ENCODE measurements around the gene FAM193A. TPM values are rescaled to one million over a fixed set of nuclear protein-coding genes. Genes with fewer than 3 reads are reported as not detected.
"Not testable (repeated sequence)": the region's sequence is repeated elsewhere in the genome, so short reads cannot be mapped to it uniquely, and the experiment has no call there.

Gene FAM193A
- polyA plus RNA-seq, 1 of the 3 experiments (the other 2 are of a cell fraction) = 9.2 TPM

DNA sequence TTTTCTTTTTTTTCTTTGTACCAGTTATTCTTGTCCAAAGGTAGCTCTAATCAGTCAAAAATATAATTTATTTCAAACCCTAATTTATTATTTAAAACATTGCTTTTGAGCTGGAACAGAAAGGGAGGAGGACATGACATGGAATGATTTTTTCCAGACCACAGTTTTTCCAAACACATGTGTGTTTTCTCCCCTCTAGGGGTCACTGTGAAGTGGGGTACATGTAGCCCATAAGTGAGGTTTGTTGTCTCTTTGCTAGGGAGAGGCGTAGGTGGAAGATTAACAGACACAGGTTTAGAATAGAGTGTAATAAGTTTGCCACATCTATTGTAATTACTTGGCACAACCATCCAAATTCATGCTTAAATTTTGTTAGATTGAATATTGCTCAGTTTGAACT, 136.7 kb downstream of the FAM193A start:
- no peak for TF ChIP-seq EP300 (IDR thresholded peaks at IDR 0.05; ENCODE audit: borderline replicate concordance in 1 of 2, low read depth in 1 of 2, low read length in 1 of 2)
- TF ChIP-seq SMC3 (IDR thresholded peaks at IDR 0.05; ENCODE audit: low read depth, low read length) = peak; percentile 10; the same call in 1 of the 2 replicates
- TF ChIP-seq RAD21 (IDR thresholded peaks at IDR 0.05; ENCODE audit: low read length) = peak; percentile 46
- TF ChIP-seq, protein P1, sequence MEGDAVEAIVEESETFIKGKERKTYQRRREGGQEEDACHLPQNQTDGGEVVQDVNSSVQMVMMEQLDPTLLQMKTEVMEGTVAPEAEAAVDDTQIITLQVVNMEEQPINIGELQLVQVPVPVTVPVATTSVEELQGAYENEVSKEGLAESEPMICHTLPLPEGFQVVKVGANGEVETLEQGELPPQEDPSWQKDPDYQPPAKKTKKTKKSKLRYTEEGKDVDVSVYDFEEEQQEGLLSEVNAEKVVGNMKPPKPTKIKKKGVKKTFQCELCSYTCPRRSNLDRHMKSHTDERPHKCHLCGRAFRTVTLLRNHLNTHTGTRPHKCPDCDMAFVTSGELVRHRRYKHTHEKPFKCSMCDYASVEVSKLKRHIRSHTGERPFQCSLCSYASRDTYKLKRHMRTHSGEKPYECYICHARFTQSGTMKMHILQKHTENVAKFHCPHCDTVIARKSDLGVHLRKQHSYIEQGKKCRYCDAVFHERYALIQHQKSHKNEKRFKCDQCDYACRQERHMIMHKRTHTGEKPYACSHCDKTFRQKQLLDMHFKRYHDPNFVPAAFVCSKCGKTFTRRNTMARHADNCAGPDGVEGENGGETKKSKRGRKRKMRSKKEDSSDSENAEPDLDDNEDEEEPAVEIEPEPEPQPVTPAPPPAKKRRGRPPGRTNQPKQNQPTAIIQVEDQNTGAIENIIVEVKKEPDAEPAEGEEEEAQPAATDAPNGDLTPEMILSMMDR (IDR thresholded peaks at IDR 0.05) = peak; percentile 53
- TF ChIP-seq, protein P2, sequence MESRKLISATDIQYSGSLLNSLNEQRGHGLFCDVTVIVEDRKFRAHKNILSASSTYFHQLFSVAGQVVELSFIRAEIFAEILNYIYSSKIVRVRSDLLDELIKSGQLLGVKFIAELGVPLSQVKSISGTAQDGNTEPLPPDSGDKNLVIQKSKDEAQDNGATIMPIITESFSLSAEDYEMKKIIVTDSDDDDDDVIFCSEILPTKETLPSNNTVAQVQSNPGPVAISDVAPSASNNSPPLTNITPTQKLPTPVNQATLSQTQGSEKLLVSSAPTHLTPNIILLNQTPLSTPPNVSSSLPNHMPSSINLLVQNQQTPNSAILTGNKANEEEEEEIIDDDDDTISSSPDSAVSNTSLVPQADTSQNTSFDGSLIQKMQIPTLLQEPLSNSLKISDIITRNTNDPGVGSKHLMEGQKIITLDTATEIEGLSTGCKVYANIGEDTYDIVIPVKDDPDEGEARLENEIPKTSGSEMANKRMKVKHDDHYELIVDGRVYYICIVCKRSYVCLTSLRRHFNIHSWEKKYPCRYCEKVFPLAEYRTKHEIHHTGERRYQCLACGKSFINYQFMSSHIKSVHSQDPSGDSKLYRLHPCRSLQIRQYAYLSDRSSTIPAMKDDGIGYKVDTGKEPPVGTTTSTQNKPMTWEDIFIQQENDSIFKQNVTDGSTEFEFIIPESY (IDR thresholded peaks at IDR 0.05; ENCODE audit: borderline replicate concordance, low read depth) = no peak
- H2AFZ ChIP-seq (ENCODE audit: low read depth) = no peak overlapping the region
- no peak overlapping the region for H3K27ac ChIP-seq (ENCODE audit: low read depth in 2 of 2, low read length in 1 of 2)
- H3K79me2 ChIP-seq (ENCODE audit: insufficient read depth) = peaks cover 45% of the 10 kb centered on the region
- H3K4me1 ChIP-seq (ENCODE audit: control insufficient read depth in 1 of 2, insufficient read depth in 2 of 2, low read depth in 1 of 2, low read length in 1 of 2) = no peaks in the 10 kb centered on the region; a peak in 1 of 4 replicates
- DNase-seq = no peak
- H3K36me3 ChIP-seq (replicated peaks in 1 of 2; ENCODE audit: control insufficient read depth in 1 of 2, insufficient read depth in 2 of 2, low read length in 1 of 2) = peaks cover 46 to 60% of the 10 kb centered on the region in 2 experiments
- no peak overlapping the region for H3K4me2 ChIP-seq
- H3F3A ChIP-seq (replicated peaks; ENCODE audit: insufficient read depth) = peaks cover 4% of the 10 kb centered on the region
- H3K9me2 ChIP-seq = no peaks in the 10 kb centered on the region
- 100% methylated on average over 1 of the region's 1 CpG for WGBS (ENCODE audit: low lambda C conversion rate)
- no peaks in the 10 kb centered on the region for H4K20me1 ChIP-seq (ENCODE audit: insufficient read depth)
- POLR2A ChIA-PET = interaction anchor here (1.0 kb wide), 1 partner anchor 13 kb away, joined by 3 read pairs; no protein-coding TSS in a partner anchor
- H3K9ac ChIP-seq = no peak overlapping the region
- CTCF ChIA-PET = interaction anchor here (0.8 to 1.5 kb wide), 7 partner anchors 10 to 93 kb away, joined by 3 to 7 read pairs (median 3); no protein-coding TSS in a partner anchor
- no peaks in the 10 kb centered on the region for H3K27me3 ChIP-seq (ENCODE audit: insufficient read depth)
- no peaks in the 10 kb centered on the region for H3K9me3 ChIP-seq
- no peak overlapping the region for H3K4me3 ChIP-seq (ENCODE audit: low read depth in 2 of 2, low read length in 1 of 2)

DNA sequence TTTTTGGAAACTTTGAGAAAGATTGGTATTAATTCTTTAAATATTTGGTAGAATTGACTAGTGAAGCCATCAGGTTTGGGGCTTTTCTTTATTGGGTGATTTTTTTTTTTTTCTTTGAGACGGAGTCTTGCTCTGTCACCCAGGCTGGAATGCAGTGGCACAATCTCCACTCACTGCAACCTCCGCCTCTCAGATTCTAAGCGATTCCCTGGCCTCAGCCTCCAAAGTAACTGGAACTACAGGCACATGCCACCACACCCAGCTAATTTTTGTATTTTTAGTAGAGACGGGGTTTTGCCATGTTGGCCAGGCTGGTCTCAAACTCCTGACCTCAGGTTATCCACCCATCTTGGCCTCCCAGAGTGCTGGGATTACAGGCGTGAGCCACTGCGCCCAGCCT, 143.3 kb downstream of the FAM193A start:
- H3K9me3 ChIP-seq; DNase-seq; H3K27ac ChIP-seq (ENCODE audit: low read depth in 2 of 2, low read length in 1 of 2); H4K20me1 ChIP-seq (ENCODE audit: insufficient read depth); H3K9me2 ChIP-seq; H2AFZ ChIP-seq (ENCODE audit: low read depth); CTCF ChIA-PET; H3K4me2 ChIP-seq; H3F3A ChIP-seq (replicated peaks; ENCODE audit: insufficient read depth); POLR2A ChIA-PET; H3K4me1 ChIP-seq (ENCODE audit: control insufficient read depth in 1 of 2, insufficient read depth in 2 of 2, low read depth in 1 of 2, low read length in 1 of 2); H3K4me3 ChIP-seq (ENCODE audit: low read depth in 2 of 2, low read length in 1 of 2); H3K9ac ChIP-seq; H3K27me3 ChIP-seq (ENCODE audit: insufficient read depth): not testable (repeated sequence)
- Histone ChIP-seq H3K79me2 (ENCODE audit: insufficient read depth) (peaks cover 65% of the 10 kb centered on the region), H3K36me3 (replicated peaks in 1 of 2; ENCODE audit: control insufficient read depth in 1 of 2, insufficient read depth in 2 of 2, low read length in 1 of 2) (peaks cover 19 to 64% of the 10 kb centered on the region in 2 experiments)
- 94% methylated on average over 6 of the region's 6 CpGs for WGBS (ENCODE audit: low lambda C conversion rate)

DNA sequence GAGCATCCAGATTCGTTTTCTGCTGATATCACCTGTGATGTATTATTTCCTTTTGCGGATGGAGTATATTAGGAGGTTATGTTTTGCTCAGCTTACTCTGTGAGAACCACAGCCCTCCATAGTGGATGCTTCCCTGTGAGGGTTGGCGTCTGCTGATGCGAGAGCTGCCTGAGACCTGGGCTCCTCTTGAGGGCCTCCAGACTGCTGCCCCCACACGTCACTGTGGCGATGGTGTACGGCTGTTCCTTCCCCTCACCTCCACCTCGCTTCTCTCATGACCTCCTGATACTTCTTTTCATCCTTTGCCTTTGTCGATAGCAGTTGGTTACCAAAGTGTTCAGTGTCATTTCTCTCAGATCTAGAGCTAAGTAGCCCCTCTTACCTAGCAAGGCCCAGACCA, 148.0 kb downstream of the FAM193A start:
- no peak overlapping the region for H3K27ac ChIP-seq (ENCODE audit: low read depth in 2 of 2, low read length in 1 of 2)
- H3K79me2 ChIP-seq (ENCODE audit: insufficient read depth) = peaks cover 36% of the 10 kb centered on the region
- ChIA-PET CTCF (interaction anchor here (1.0 kb wide), 1 partner anchor 187 kb away, joined by 3 read pairs; no protein-coding TSS in a partner anchor), POLR2A (no interaction called here)
- TF ChIP-seq POLR2AphosphoS5 (IDR thresholded peaks at IDR 0.05; ENCODE audit: low read depth, low read length) = no peak
- TF ChIP-seq, protein P3, sequence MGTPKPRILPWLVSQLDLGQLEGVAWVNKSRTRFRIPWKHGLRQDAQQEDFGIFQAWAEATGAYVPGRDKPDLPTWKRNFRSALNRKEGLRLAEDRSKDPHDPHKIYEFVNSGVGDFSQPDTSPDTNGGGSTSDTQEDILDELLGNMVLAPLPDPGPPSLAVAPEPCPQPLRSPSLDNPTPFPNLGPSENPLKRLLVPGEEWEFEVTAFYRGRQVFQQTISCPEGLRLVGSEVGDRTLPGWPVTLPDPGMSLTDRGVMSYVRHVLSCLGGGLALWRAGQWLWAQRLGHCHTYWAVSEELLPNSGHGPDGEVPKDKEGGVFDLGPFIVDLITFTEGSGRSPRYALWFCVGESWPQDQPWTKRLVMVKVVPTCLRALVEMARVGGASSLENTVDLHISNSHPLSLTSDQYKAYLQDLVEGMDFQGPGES (IDR thresholded peaks at IDR 0.05; ENCODE audit: low read depth, low read length) = no peak
- TF ChIP-seq, protein P4, sequence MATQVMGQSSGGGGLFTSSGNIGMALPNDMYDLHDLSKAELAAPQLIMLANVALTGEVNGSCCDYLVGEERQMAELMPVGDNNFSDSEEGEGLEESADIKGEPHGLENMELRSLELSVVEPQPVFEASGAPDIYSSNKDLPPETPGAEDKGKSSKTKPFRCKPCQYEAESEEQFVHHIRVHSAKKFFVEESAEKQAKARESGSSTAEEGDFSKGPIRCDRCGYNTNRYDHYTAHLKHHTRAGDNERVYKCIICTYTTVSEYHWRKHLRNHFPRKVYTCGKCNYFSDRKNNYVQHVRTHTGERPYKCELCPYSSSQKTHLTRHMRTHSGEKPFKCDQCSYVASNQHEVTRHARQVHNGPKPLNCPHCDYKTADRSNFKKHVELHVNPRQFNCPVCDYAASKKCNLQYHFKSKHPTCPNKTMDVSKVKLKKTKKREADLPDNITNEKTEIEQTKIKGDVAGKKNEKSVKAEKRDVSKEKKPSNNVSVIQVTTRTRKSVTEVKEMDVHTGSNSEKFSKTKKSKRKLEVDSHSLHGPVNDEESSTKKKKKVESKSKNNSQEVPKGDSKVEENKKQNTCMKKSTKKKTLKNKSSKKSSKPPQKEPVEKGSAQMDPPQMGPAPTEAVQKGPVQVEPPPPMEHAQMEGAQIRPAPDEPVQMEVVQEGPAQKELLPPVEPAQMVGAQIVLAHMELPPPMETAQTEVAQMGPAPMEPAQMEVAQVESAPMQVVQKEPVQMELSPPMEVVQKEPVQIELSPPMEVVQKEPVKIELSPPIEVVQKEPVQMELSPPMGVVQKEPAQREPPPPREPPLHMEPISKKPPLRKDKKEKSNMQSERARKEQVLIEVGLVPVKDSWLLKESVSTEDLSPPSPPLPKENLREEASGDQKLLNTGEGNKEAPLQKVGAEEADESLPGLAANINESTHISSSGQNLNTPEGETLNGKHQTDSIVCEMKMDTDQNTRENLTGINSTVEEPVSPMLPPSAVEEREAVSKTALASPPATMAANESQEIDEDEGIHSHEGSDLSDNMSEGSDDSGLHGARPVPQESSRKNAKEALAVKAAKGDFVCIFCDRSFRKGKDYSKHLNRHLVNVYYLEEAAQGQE (IDR thresholded peaks at IDR 0.05; ENCODE audit: low read depth, low read length) = no peak
- no peak overlapping the region for H3K4me2 ChIP-seq
- 95% methylated on average over 9 of the region's 9 CpGs for WGBS (ENCODE audit: low lambda C conversion rate)
- H3F3A ChIP-seq (replicated peaks; ENCODE audit: insufficient read depth) = no peaks in the 10 kb centered on the region
- no peak overlapping the region for H2AFZ ChIP-seq (ENCODE audit: low read depth)
- no peaks in the 10 kb centered on the region for H3K9me2 ChIP-seq
- no peak overlapping the region for H3K4me3 ChIP-seq (ENCODE audit: low read depth in 2 of 2, low read length in 1 of 2)
- DNase-seq = no peak
- H3K4me1 ChIP-seq (ENCODE audit: control insufficient read depth in 1 of 2, insufficient read depth in 2 of 2, low read depth in 1 of 2, low read length in 1 of 2) = no peaks in the 10 kb centered on the region; a peak in 1 of 4 replicates
- H4K20me1 ChIP-seq (ENCODE audit: insufficient read depth) = no peaks in the 10 kb centered on the region
- peaks cover 42 to 49% of the 10 kb centered on the region in 2 experiments for H3K36me3 ChIP-seq (replicated peaks in 1 of 2; ENCODE audit: control insufficient read depth in 1 of 2, insufficient read depth in 2 of 2, low read length in 1 of 2)
- H3K9me3 ChIP-seq = no peaks in the 10 kb centered on the region
- no peak overlapping the region for H3K9ac ChIP-seq
- H3K27me3 ChIP-seq (ENCODE audit: insufficient read depth) = no peaks in the 10 kb centered on the region

Measured in SK-N-SH (cell line).